Kidney tubule cell (primary cell): ENCODE data around the gene RTL1.

Source experiments
- DNase-seq: peaks from one replicate; pipeline ENCODE4 v3.0.0-alpha.2; 2018; ENCODE audit warnings: low spot score

RTL1 gene

GRCh38 chr14:100834794-100835547 lies 68.6 kb downstream of the RTL1 start:
- no peak for DNase-seq

- no peak for DNase-seq
Measured at GRCh38 chr14:100834082-100834793, 69.3 kb downstream of the RTL1 start.

GRCh38 chr14:100832311-100832960 lies 71.1 kb downstream of the RTL1 start:
- no peak for DNase-seq

GRCh38 chr14:100830681-100831080 lies 72.8 kb downstream of the RTL1 start:
- no peak for DNase-seq
